Left kidney (tissue), 8 donors: ENCODE measurements around the gene NT5C3B. TPM values are rescaled to one million over a fixed set of nuclear protein-coding genes. Genes with fewer than 3 reads are reported as not detected.
"Not testable (repeated sequence)": the region's sequence is repeated elsewhere in the genome, so short reads cannot be mapped to it uniquely, and the experiment has no call there.

ENCODE experiments used
- DNase-seq: peaks from one replicate; pipeline ENCODE4 v3.0.0-alpha.2; 2013
- long read RNA-seq, 8 donors: transcript quantifications; one replicate each; lab custom pipeline, GENCODE V29; 2026
- polyA plus RNA-seq: library from polyadenylated mRNA; unstranded; fragments of 120-200 nt; gene quantifications from one replicate; pipeline ENCODE4 v1.2.1, GENCODE V29; 2013; ENCODE audit not compliant: insufficient read length

NT5C3B gene
- 93.8 TPM for polyA plus RNA-seq
- long read RNA-seq, donor 1, transcript NT5C3B-216 (8 exons, 1,534 nt), result major isoform, 12 of 42 reads
- long read RNA-seq, donor 1, partial matches to known transcripts, result 18 of 42 reads
- long read RNA-seq, donor 1, other reads (novel, unspliced or antisense), result 0 of 42 reads
- long read RNA-seq, donor 2, transcript NT5C3B-216 (8 exons, 1,534 nt), result major isoform, 21 of 42 reads
- long read RNA-seq, donor 2, partial matches to known transcripts, result 12 of 42 reads
- long read RNA-seq, donor 2, other reads (novel, unspliced or antisense), result 0 of 42 reads
- long read RNA-seq, donor 3, transcript NT5C3B-216 (8 exons, 1,534 nt), result major isoform, 9 of 42 reads
- long read RNA-seq, donor 3, partial matches to known transcripts, result 25 of 42 reads
- long read RNA-seq, donor 3, other reads (novel, unspliced or antisense), result 0 of 42 reads
- long read RNA-seq, donor 4, result 0 reads
- long read RNA-seq, donor 5, transcript NT5C3B-216 (8 exons, 1,534 nt), result major isoform, 31 of 72 reads
- long read RNA-seq, donor 5, transcript NT5C3B-207 (8 exons, 1,729 nt), result minor isoform, 5 of 72 reads
- long read RNA-seq, donor 5, transcript NT5C3B-203 (9 exons, 975 nt), result minor isoform, 7 of 72 reads
- long read RNA-seq, donor 5, transcript NT5C3B-201 (7 exons, 1,253 nt), result minor isoform, 6 of 72 reads
- long read RNA-seq, donor 5, partial matches to known transcripts, result 12 of 72 reads
- long read RNA-seq, donor 5, other reads (novel, unspliced or antisense), result 8 of 72 reads
- long read RNA-seq, donor 6, transcript NT5C3B-216 (8 exons, 1,534 nt), result major isoform, 20 of 42 reads
- long read RNA-seq, donor 6, partial matches to known transcripts, result 17 of 42 reads
- long read RNA-seq, donor 6, other reads (novel, unspliced or antisense), result 0 of 42 reads
- long read RNA-seq, donor 7, transcript NT5C3B-216 (8 exons, 1,534 nt), result major isoform, 20 of 52 reads
- long read RNA-seq, donor 7, transcript NT5C3B-203 (9 exons, 975 nt), result minor isoform, 6 of 52 reads
- long read RNA-seq, donor 7, transcript NT5C3B-207 (8 exons, 1,729 nt), result minor isoform, 5 of 52 reads
- long read RNA-seq, donor 7, partial matches to known transcripts, result 13 of 52 reads
- long read RNA-seq, donor 7, other reads (novel, unspliced or antisense), result 0 of 52 reads
- long read RNA-seq, donor 8, transcript NT5C3B-216 (8 exons, 1,534 nt), result major isoform, 11 of 15 reads
- long read RNA-seq, donor 8, partial matches to known transcripts, result 0 of 15 reads
- long read RNA-seq, donor 8, other reads (novel, unspliced or antisense), result 0 of 15 reads

DNA sequence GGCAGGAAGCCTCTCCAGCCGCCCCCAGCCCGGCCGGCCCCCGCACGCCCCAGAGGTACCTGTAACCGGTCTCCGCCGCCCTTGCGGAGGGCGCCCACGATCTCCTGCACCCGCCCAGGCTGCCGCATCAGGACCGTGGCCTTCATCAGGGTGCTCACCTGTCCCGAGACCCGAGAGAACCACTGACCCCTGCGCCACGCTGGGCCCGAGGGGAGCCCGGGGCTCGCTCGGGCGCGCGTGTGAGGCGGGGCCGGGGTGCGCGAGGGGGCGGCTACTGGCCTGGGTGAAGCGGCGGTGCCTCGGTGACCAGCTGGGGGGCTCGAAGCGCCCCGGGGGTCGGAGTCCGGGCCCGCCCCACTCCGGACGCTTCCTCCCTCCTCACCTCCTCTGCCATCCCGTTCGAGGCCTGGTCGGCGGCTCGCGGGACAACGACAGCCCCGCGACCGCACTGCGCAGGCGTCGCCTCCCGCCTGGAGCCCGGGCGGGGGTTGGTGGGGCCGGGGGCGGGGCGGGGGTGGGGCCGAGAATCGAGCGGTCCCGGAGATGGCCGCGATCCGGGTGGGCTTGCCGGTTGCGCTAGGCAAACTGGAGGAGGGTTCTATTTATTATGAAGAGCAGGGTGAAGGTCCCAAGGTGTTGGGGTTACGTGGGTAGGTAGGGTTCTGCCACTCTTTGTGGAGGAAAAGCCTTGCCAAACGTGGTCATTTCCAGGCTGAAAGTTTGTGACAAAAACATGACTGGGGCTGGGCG lies at the start of gene NT5C3B:
TSS of gene NT5C3B (minus strand) at position 433 of the 750 bp plus-strand sequence. CDS start at position 394, 39 bp downstream.
- peak; percentile 50 for DNase-seq

DNA sequence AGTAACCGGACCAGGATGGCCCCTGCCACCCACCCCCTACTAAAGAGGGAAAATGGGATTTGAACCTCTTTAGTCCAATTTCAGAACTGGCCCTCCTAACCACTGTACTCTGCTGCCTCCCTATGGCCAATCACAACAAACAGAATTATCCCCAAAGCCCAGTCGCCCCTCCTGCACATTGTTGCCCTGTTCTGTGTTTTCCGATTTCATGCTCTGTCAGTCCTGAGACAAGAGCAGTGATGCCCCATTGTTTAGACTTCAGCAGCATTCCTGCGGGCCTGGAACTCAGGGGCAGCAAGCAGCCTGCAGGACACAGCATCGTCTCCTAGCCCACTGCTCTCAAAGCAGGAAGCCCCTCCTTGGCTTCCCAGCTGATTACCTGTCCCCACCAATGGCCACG lies 49.7 kb upstream of the NT5C3B start:
- DNase-seq, result no peak

GRCh38 chr17:41882756-41883155 lies 46.7 kb upstream of the NT5C3B start:
- no peak for DNase-seq

DNA sequence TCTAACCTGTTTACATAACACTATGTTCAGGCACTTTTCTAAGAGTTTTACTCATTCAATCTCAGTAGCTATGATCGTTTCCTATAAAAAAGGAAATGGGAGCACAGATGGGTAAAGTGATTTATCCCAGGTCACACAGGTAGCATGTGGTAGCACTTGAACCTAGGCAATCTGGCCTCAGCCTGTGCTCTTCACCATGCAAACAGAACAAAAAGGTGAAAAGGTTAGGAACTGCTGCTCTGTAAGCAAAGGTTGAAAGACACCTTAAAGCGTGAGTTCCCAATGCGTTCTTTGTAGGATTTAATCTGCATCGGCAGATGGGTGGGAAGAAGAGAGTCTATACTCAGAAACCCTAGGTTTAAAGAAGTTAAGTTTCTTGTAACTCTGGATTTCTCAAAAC lies 44.1 kb upstream of the NT5C3B start:
- DNase-seq, result no peak

DNA sequence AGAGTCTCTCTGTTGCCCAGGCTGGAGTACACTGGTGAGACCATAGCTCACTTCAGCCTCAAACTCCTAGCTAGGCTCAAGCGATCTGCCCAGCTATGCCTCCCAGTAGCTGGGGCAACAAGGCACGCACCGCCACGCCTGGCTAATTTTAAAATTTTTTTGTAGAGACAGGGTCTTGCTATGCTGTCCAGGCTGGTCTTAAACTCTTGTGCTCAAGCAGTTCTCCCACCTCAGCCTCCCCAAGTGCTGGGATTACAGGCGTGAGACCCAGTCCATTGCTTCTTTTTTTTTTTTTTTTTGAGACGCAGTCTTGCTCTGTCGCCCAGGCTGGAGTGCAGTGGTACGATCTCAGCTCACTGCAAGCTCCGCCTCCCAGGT lies 38.2 kb upstream of the NT5C3B start:
- not testable (repeated sequence) for DNase-seq

GRCh38 chr17:41873559-41874292 lies 37.7 kb upstream of the NT5C3B start:
- no peak for DNase-seq

DNA sequence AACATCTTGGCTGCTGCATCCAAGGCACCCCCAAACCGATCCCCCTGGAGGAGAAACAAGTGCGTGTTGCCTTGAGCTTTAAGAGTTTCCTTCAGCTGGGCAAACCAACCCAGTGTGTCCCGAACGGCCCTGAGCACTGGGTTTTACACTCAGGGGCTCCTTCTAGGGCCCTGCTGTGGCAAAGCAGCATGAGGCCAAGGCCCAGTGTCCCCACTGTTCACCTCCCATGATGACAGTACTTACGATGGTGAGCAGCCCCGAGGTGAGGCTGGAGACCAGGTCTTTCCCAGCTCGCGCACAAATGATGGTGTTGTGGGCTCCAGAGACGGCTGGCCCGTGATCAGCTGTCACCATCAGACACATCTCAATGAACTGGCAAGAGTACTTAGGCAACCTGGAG lies 35.8 kb upstream of the NT5C3B start:
- DNase-seq, result no peak

GRCh38 chr17:41870627-41871026 lies 34.6 kb upstream of the NT5C3B start:
- no peak for DNase-seq

DNA sequence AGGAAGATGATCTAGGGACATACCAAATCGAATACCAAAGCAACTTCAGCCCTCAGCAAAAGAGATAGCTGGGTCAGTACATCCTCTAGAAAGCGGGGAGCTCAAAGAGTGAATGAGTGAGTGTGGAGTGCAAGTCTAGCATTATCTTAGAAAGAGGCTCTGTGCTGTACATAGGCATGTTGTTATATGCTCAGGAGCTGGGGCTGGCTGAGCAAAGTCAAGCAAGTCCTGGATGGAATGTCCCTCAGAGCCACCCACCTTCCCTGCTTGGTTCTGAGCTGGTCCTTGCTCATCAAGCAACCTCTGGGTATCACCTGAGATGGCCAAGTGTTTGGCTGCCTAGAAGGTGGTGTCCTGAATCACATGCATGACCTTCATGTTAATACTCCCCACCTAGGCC lies 34.1 kb upstream of the NT5C3B start:
- DNase-seq, result no peak

DNA sequence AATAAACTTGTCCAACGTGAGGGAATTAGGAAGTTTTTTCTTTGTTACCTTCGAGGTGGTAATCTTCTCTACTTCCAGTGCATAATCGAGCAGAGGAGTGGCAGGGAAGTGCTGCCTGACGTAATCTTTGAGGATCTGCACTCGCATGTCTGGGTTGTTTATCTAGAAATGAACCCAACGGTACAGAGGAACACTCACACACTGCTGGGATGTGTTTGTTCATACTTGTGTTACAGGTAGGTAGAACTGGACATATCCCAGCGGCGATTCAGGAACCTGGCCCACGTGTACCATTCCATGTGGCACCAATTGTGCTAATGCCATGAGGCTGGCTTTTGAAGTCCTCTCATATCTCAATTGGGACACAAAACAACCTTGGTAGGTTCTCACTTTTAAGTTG lies 33.4 kb upstream of the NT5C3B start:
- no peak for DNase-seq

- no peak for DNase-seq
Measured at GRCh38 chr17:41868568-41868967, 32.5 kb upstream of the NT5C3B start.

- no peak for DNase-seq
Measured at GRCh38 chr17:41865596-41865893, 29.5 kb upstream of the NT5C3B start.

DNA sequence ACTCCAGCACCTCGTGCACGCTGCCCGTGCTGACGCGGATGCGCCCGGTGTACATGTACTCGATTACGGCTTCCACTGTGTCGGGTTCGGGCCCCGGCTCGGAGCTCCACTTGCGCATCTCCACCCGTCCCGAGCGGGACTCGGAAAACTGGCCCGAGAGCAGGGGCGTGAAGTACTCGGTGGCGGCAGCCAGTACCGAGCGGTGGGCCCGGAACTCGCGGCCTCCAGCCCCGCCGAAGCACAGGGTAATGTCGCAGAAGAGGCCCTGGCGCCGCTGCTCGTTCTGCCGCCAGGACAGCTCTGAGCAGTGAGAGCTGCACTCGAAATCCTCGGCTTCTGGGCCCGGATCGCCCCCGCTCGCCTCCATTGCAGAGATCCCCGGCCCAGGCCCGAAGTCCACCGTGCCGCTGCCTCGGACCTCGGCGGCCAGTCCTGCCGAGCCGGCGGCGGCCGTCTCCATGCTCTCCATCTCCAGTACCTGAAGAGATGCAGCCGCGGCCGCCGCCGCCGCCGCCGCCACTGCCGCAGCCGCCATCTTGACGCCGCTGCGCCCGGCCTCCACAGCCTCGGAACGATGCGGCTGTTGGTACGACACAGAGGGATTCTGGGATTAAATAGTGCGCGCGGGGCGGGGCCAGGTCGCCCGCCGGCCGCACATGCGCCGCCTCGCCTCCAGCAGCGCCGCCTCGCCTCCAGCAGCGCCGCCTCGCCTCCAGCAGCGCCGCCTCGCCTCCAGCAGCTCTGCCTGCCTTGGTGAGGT lies 29.0 kb upstream of the NT5C3B start, which contains the start of gene KLHL11:
TSS of gene KLHL11 (minus strand) at position 588 of the 760 bp plus-strand sequence. CDS start at position 535, 53 bp downstream.
- DNase-seq, result peak; percentile 92

GRCh38 chr17:41864498-41864835 lies 28.4 kb upstream of the NT5C3B start:
- peak; percentile 35 for DNase-seq

- DNase-seq, result no peak
Measured at GRCh38 chr17:41863074-41863848, 27.2 kb upstream of the NT5C3B start.

GRCh38 chr17:41860254-41860931 lies 24.4 kb upstream of the NT5C3B start:
- no peak for DNase-seq

- not testable (repeated sequence) for DNase-seq
Measured at GRCh38 chr17:41851382-41851781, 15.3 kb upstream of the NT5C3B start.

- DNase-seq, result no peak
Measured at GRCh38 chr17:41849251-41849990, 13.4 kb upstream of the NT5C3B start.
